HL-60 (cell line): ENCODE measurements around the gene NFE2.

ENCODE experiments used
- DNase-seq, 2 experiments: peaks; one replicate each; pipeline ENCODE4 v3.0.0-alpha.2; 2010 to 2020; ENCODE audit warnings: low read depth in 1 of 2, low spot score in 1 of 2
- H3K27ac ChIP-seq: fragments of 250-450 bp; sonication (Bioruptor Pico); replicated peaks from 2 replicates; pipeline ENCODE4 v1.5.1; 2020; ENCODE audit warnings: mild to moderate bottlenecking, moderate library complexity
- H3K27me3 ChIP-seq: fragments of 250-450 bp; sonication (Bioruptor Pico); 2 replicates; pipeline ENCODE4 v1.5.1; 2021; ENCODE audit warnings: mild to moderate bottlenecking, moderate library complexity; ENCODE audit not compliant: insufficient read depth, poor library complexity, severe bottlenecking
- H3K4me3 ChIP-seq: replicated peaks from 2 replicates; pipeline ENCODE4 v1.5.1; 2011; ENCODE audit warnings: mild to moderate bottlenecking, control low read depth, low read length; ENCODE audit not compliant: insufficient read depth
- GABPA ChIP-seq: IDR thresholded peaks from 2 replicates; pipeline ENCODE4 v1.6.1; 2012; ENCODE audit warnings: low read depth
- POLR2AphosphoS5 ChIP-seq: IDR thresholded peaks from 2 replicates; pipeline ENCODE4 v1.6.1; 2012; ENCODE audit warnings: low read depth
- REST ChIP-seq: IDR thresholded peaks from 2 replicates; pipeline ENCODE4 v1.6.1; 2012; ENCODE audit warnings: low read depth; ENCODE audit not compliant: insufficient replicate concordance
- SPI1 ChIP-seq: IDR thresholded peaks from 2 replicates; pipeline ENCODE4 v1.6.1; 2012; ENCODE audit warnings: low read depth, mild to moderate bottlenecking, borderline replicate concordance
- TF ChIP-seq, protein P1 (sequence below): IDR thresholded peaks from one replicate; pipeline ENCODE4 v1.5.1; 2011; ENCODE audit warnings: low read length, control low read depth, inconsistent platforms; ENCODE audit not compliant: insufficient read depth

The NFE2 gene

DNA sequence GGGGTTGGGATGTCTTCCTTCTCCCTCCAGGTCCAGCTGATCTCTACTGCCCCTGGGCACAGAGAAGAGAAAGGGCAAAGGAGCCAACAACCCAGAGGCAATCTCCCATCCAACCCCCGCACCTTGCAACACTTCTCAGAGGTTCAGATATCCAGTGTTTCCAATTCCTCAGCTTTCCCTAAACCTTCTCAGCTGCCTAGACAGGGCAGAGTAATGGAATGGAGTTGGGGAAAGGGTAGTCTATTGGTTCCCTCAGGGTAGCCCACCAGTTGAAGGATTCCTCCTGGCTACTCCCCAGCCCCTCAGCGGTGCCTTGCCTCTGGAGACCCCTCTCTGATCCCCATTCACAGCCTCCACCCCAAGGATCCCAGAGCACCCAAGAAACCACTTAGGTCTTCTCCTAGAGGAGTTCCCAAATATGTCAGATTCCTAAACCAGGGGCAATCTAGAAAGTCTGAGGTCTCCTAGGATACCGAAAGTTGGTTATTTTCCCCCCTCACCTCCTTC, 537 bp downstream of the NFE2 start:
- TF ChIP-seq, protein P1, sequence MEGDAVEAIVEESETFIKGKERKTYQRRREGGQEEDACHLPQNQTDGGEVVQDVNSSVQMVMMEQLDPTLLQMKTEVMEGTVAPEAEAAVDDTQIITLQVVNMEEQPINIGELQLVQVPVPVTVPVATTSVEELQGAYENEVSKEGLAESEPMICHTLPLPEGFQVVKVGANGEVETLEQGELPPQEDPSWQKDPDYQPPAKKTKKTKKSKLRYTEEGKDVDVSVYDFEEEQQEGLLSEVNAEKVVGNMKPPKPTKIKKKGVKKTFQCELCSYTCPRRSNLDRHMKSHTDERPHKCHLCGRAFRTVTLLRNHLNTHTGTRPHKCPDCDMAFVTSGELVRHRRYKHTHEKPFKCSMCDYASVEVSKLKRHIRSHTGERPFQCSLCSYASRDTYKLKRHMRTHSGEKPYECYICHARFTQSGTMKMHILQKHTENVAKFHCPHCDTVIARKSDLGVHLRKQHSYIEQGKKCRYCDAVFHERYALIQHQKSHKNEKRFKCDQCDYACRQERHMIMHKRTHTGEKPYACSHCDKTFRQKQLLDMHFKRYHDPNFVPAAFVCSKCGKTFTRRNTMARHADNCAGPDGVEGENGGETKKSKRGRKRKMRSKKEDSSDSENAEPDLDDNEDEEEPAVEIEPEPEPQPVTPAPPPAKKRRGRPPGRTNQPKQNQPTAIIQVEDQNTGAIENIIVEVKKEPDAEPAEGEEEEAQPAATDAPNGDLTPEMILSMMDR = no peak
- TF ChIP-seq GABPA = no peak
- no peak for TF ChIP-seq POLR2AphosphoS5
- TF ChIP-seq SPI1 = no peak
- no peak for TF ChIP-seq REST
- Histone ChIP-seq H3K4me3 (peak overlapping the region; percentile 71), H3K27me3 (no peaks in the 10 kb centered on the region), H3K27ac (peak overlapping the region; percentile 91)
- DNase-seq = no peak

- no peak for DNase-seq
- peak overlapping the region; percentile 71 for H3K4me3 ChIP-seq
- TF ChIP-seq POLR2AphosphoS5 (no peak), SPI1 (no peak), GABPA (no peak), REST (no peak)
- TF ChIP-seq, protein P1 = no peak
Observed at GRCh38 chr12:54299515-54300224, 1.1 kb downstream of the NFE2 start.

GRCh38 chr12:54298904-54299303, 1.9 kb downstream of the NFE2 start:
- TF ChIP-seq GABPA = no peak
- no peak for TF ChIP-seq SPI1
- TF ChIP-seq REST = no peak
- TF ChIP-seq, protein P1 = no peak
- no peak for TF ChIP-seq POLR2AphosphoS5
- peak overlapping the region; percentile 71 for H3K4me3 ChIP-seq
- no peaks in the 10 kb centered on the region for H3K27me3 ChIP-seq
- no peak for DNase-seq
- H3K27ac ChIP-seq = peak overlapping the region; percentile 91

More at GRCh38 chr12:54299515-54300224, 1.1 kb downstream of the NFE2 start:
- Histone ChIP-seq H3K27me3 (no peaks in the 10 kb centered on the region), H3K27ac (peak overlapping the region; percentile 91)
